ENCODE data around the gene KLC4. TPM values are rescaled to one million over a fixed set of nuclear protein-coding genes. Genes with fewer than 3 reads are reported as not detected.

Gene KLC4
- total RNA-seq, 1 experiment from 2014 or later = 17.5 TPM

GRCh38 chr6:43016176-43016942 lies 43.1 kb upstream of the KLC4 start:
- Histone ChIP-seq H3F3A (ENCODE audit: low read length, unreplicated experiment) (no peaks in the 10 kb centered on the region), H3K9me3 (ENCODE audit: low read length) (no peaks in the 10 kb centered on the region), H2AFZ (ENCODE audit: low read length) (no peak overlapping the region), H3K9me2 (replicated peaks; ENCODE audit: low read length) (no peaks in the 10 kb centered on the region), H3K27me3 (ENCODE audit: low read length) (no peaks in the 10 kb centered on the region), H4K20me1 (ENCODE audit: low read length) (no peaks in the 10 kb centered on the region), H3K4me1 (ENCODE audit: insufficient read depth, low read length) (peaks cover 30% of the 10 kb centered on the region), H3K27ac (ENCODE audit: low read length) (no peak overlapping the region), H3K79me2 (ENCODE audit: low read length) (peaks cover 51% of the 10 kb centered on the region), H3K4me2 (ENCODE audit: low read length) (no peak overlapping the region), H3K9ac (ENCODE audit: low read length) (no peak overlapping the region), H3K4me3 (ENCODE audit: low read length) (no peak overlapping the region), H3K36me3 (ENCODE audit: low read depth, low read length) (peaks cover 23% of the 10 kb centered on the region; the same call in 1 of the 2 replicates)
- intact Hi-C loops (cut with micrococcal nuclease) = no loop called here
- BruUV-seq (replicated peaks) = no TSS peak
- ChIA-PET POLR2A (ENCODE audit: unreplicated experiment) (no interaction called here), CTCF (no interaction called here)
- no peak for DNase-seq
- TF ChIP-seq EZH2phosphoT487 (IDR thresholded peaks at IDR 0.05; ENCODE audit: borderline replicate concordance, low read length) (no peak), EZH2 (IDR thresholded peaks at IDR 0.05; ENCODE audit: low read length, unreplicated experiment) (no peak), CTCF (conservative IDR thresholded peaks at IDR 0.05; ENCODE audit: low read depth, low read length) (no peak)
- no peak for ATAC-seq

- BruUV-seq (replicated peaks) = no TSS peak
- no peaks in the 10 kb centered on the region for H3F3A ChIP-seq (ENCODE audit: low read length, unreplicated experiment)
- CTCF ChIA-PET = no interaction called here
- H3K79me2 ChIP-seq (ENCODE audit: low read length) = peaks cover 49% of the 10 kb centered on the region
- TF ChIP-seq EZH2phosphoT487 (IDR thresholded peaks at IDR 0.05; ENCODE audit: borderline replicate concordance, low read length) = no peak
- no peak for TF ChIP-seq EZH2 (IDR thresholded peaks at IDR 0.05; ENCODE audit: low read length, unreplicated experiment)
- TF ChIP-seq CTCF (conservative IDR thresholded peaks at IDR 0.05; ENCODE audit: low read depth, low read length) = no peak
- intact Hi-C loops (cut with micrococcal nuclease) = no loop called here
- no peaks in the 10 kb centered on the region for H3K27me3 ChIP-seq (ENCODE audit: low read length)
- no peak overlapping the region for H3K4me2 ChIP-seq (ENCODE audit: low read length)
- no peak overlapping the region for H3K4me3 ChIP-seq (ENCODE audit: low read length)
- no peaks in the 10 kb centered on the region for H3K9me3 ChIP-seq (ENCODE audit: low read length)
- peaks cover 18% of the 10 kb centered on the region; the same call in 1 of the 2 replicates for H3K36me3 ChIP-seq (ENCODE audit: low read depth, low read length)
- no peak for DNase-seq
- H3K9me2 ChIP-seq (replicated peaks; ENCODE audit: low read length) = no peaks in the 10 kb centered on the region
- ATAC-seq = no peak
- no peak overlapping the region for H2AFZ ChIP-seq (ENCODE audit: low read length)
- H3K27ac ChIP-seq (ENCODE audit: low read length) = no peak overlapping the region
- POLR2A ChIA-PET (ENCODE audit: unreplicated experiment) = no interaction called here
- H3K4me1 ChIP-seq (ENCODE audit: insufficient read depth, low read length) = peaks cover 28% of the 10 kb centered on the region
- no peaks in the 10 kb centered on the region for H4K20me1 ChIP-seq (ENCODE audit: low read length)
- H3K9ac ChIP-seq (ENCODE audit: low read length) = no peak overlapping the region
Observed at GRCh38 chr6:43016943-43017334, 42.5 kb upstream of the KLC4 start.

GRCh38 chr6:43019152-43019551 lies 40.3 kb upstream of the KLC4 start:
- H3K79me2 ChIP-seq (ENCODE audit: low read length) = peaks cover 53% of the 10 kb centered on the region
- no peak overlapping the region for H3K4me2 ChIP-seq (ENCODE audit: low read length)
- intact Hi-C loops (cut with micrococcal nuclease) = no loop called here
- no TSS peak for BruUV-seq (replicated peaks)
- no peak overlapping the region for H3K4me3 ChIP-seq (ENCODE audit: low read length)
- H2AFZ ChIP-seq (ENCODE audit: low read length) = no peak overlapping the region
- no peaks in the 10 kb centered on the region for H3K9me3 ChIP-seq (ENCODE audit: low read length)
- no peaks in the 10 kb centered on the region for H3K27me3 ChIP-seq (ENCODE audit: low read length)
- peaks cover 15% of the 10 kb centered on the region for H3K36me3 ChIP-seq (ENCODE audit: low read depth, low read length)
- POLR2A ChIA-PET (ENCODE audit: unreplicated experiment) = no interaction called here
- ATAC-seq (no peak), DNase-seq (no peak)
- no peak for TF ChIP-seq CTCF (conservative IDR thresholded peaks at IDR 0.05; ENCODE audit: low read depth, low read length)
- TF ChIP-seq EZH2 (IDR thresholded peaks at IDR 0.05; ENCODE audit: low read length, unreplicated experiment) = no peak
- H3K9ac ChIP-seq (ENCODE audit: low read length) = no peak overlapping the region
- H4K20me1 ChIP-seq (ENCODE audit: low read length) = no peaks in the 10 kb centered on the region
- no peaks in the 10 kb centered on the region for H3F3A ChIP-seq (ENCODE audit: low read length, unreplicated experiment)
- H3K9me2 ChIP-seq (replicated peaks; ENCODE audit: low read length) = no peaks in the 10 kb centered on the region
- H3K27ac ChIP-seq (ENCODE audit: low read length) = no peak overlapping the region
- CTCF ChIA-PET = no interaction called here
- peaks cover 20% of the 10 kb centered on the region for H3K4me1 ChIP-seq (ENCODE audit: insufficient read depth, low read length)

All from PC-3 (cell line).